ENCODE measurements around the gene DNAJA2.

The DNAJA2 gene

GRCh38 chr16:46924402-46924801, 49.1 kb downstream of the DNAJA2 start:
- DNase-seq = no peak

GRCh38 chr16:46923513-46924295, 49.8 kb downstream of the DNAJA2 start:
- DNase-seq = no peak

- no peak for DNase-seq
Observed at GRCh38 chr16:46922239-46922638, 51.2 kb downstream of the DNAJA2 start.

GRCh38 chr16:46920402-46921068, 52.9 kb downstream of the DNAJA2 start:
- no peak for DNase-seq

GRCh38 chr16:46918905-46919792, 54.3 kb downstream of the DNAJA2 start:
- DNase-seq = no peak

- DNase-seq = no peak
Observed at GRCh38 chr16:46918400-46918799, 55.1 kb downstream of the DNAJA2 start.

GRCh38 chr16:46916980-46917379, 56.5 kb downstream of the DNAJA2 start:
- DNase-seq = no peak

GRCh38 chr16:46915483-46916025, 57.9 kb downstream of the DNAJA2 start:
- no peak for DNase-seq

- DNase-seq = no peak
Observed at GRCh38 chr16:46914556-46915201, 58.8 kb downstream of the DNAJA2 start.

- DNase-seq = no peak
Observed at GRCh38 chr16:46911650-46912049, 61.8 kb downstream of the DNAJA2 start.

- no peak for DNase-seq
Observed at GRCh38 chr16:46911038-46911437, 62.4 kb downstream of the DNAJA2 start.

- peak; percentile 19 to 27 for DNase-seq
Observed at GRCh38 chr16:46908540-46909372, 64.7 kb downstream of the DNAJA2 start.

GRCh38 chr16:46907061-46907774, 66.3 kb downstream of the DNAJA2 start:
- DNase-seq = no peak

- no peak for DNase-seq
Observed at GRCh38 chr16:46906360-46907060, 67.0 kb downstream of the DNAJA2 start.
